Lower leg skin (tissue), 4 donors: ENCODE data around the gene MRPL49. TPM values are rescaled to one million over a fixed set of nuclear protein-coding genes. Genes with fewer than 3 reads are reported as not detected.

Experiments used
- DNase-seq, 2 donors: peaks; one replicate each; pipeline ENCODE4 v3.0.0-alpha.2; 2019; ENCODE audit warnings: low spot score in 2 of 2
- H3K4me3 ChIP-seq: fragments of 200-600 bp; sonication (generic); 2 replicates; pipeline ENCODE4 v1.5.1; 2017; ENCODE audit warnings: mild to moderate bottlenecking, low read depth; ENCODE audit not compliant: poor library complexity, severe bottlenecking
- CTCF ChIP-seq, 3 donors: fragments of 450-650 bp; IDR thresholded peaks; one replicate each; pipeline ENCODE4 v1.5.1; 2016; ENCODE audit warnings: antibody characterized with exemption in 3 of 3, mild to moderate bottlenecking in 3 of 3, moderate library complexity in 2 of 3
- POLR2A ChIP-seq, 2 donors: fragments of 450-650 bp; IDR thresholded peaks; one replicate each; pipeline ENCODE4 v1.6.1; 2016 to 2017; ENCODE audit warnings: antibody characterized with exemption in 2 of 2, mild to moderate bottlenecking in 1 of 2, moderate library complexity in 1 of 2
- WGBS, 2 donors: methylation state at CpG; one replicate each; pipeline ENCODE4 v1.1.5; 2018; 5-methylcytosine and 5-hydroxymethylcytosine counted together
- intact Hi-C: fragments of 100-400 bp; cut with DNase I; formaldehyde crosslinking; loops from one replicate; pipeline ENCODE4 v1.15.0; 2023; ENCODE audit warnings: low total_unique reads
- total RNA-seq, 4 donors: library from RNA; depleted of rRNA; stranded (reverse); fragments of >200 nt; gene quantifications; one replicate each; pipeline ENCODE4 v1.1.0, GENCODE V29; 2016

Gene MRPL49
- total RNA-seq, 4 donors from 2014 or later: 61.0 to 107 (median 82.4) TPM

GRCh38 chr11:65125197-65126056 lies 3.3 kb downstream of the MRPL49 start:
- DNase-seq: no peak
- no peak for TF ChIP-seq POLR2A (IDR thresholded peaks at IDR 0.05)
- TF ChIP-seq CTCF (IDR thresholded peaks at IDR 0.05): no peak
- H3K4me3 ChIP-seq: no peak overlapping the region
- WGBS, 2 donors: 86 to 90% methylated on average over 12 of the region's 12 CpGs
- intact Hi-C loops: no loop called here

DNA sequence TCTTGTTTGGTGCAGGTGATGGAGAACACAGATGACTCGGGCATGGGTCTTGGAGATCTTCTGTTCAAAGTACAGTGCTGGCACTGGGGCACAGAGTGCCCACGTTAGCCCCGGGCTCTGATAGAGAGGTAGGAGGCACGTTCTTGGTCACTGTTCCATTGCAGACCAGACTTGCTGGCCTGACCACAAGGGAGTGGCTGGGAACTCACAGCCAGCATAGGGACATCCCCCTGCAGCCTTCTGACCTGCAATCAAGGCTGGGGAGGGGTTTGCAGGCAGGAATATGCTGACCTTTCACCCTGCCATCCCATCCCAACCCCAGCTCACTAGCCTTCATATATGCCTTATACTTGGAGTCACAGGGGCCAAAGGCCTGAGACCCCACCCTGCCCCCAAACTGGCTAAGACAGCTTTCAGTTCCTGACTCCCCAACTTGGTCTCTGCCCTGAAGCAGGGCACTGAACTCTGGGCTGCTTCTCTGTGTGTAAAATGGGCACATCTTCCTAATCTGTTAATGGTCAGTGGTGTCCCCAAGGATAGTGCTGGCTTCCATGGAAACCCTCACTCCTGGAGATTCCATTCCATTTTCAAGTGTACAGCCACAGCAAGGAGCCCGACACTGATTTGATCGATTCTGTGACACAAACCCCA lies 4.6 kb downstream of the MRPL49 start:
- TF ChIP-seq POLR2A (IDR thresholded peaks at IDR 0.05): no peak
- TF ChIP-seq CTCF (IDR thresholded peaks at IDR 0.05): no peak
- intact Hi-C loops: no loop called here
- WGBS, 2 donors: 60 to 77% methylated on average over 5 to 6 of the region's 6 CpGs
- no peak for DNase-seq
- no peak overlapping the region for H3K4me3 ChIP-seq

DNA sequence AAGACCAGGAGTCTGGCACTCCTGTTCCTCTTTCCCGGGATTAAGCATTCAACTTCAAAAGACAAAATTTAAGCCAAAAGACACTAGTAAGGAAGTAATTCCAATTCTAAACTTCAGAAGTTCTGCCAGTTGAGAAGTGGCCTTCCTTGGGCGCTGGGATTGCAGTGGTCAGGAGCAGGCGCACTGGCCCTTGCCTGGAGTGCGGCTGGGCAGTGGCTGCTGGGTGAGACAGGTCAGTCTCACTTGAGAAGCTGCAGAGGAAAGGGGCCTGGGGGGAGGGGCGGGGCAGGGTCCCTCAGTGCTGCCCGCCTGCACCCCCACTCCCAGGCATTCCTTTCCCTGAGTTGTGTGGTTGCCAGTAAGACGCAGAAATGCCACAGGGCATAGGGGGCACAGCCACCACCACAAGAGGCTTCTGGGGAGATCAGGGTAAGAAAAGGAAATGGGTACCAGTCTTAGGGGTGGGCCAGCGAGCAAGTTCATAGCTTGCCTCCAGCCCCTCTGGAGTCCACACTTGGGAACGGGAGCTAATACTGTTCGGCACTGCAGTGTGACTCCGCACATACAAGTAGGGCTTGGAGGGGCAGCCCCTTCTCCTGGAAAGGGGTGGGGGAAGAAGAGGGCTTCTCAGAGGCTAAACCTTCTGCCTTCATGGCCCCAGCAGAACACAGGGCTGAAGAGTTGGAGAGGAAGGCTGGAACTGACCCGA lies 5.5 kb downstream of the MRPL49 start:
- TF ChIP-seq CTCF (IDR thresholded peaks at IDR 0.05): no peak
- no peak for TF ChIP-seq POLR2A (IDR thresholded peaks at IDR 0.05)
- intact Hi-C loops: no loop called here
- no peak overlapping the region for H3K4me3 ChIP-seq
- 75 to 77% methylated on average over 12 of the region's 12 CpGs for WGBS, 2 donors
- no peak for DNase-seq

DNA sequence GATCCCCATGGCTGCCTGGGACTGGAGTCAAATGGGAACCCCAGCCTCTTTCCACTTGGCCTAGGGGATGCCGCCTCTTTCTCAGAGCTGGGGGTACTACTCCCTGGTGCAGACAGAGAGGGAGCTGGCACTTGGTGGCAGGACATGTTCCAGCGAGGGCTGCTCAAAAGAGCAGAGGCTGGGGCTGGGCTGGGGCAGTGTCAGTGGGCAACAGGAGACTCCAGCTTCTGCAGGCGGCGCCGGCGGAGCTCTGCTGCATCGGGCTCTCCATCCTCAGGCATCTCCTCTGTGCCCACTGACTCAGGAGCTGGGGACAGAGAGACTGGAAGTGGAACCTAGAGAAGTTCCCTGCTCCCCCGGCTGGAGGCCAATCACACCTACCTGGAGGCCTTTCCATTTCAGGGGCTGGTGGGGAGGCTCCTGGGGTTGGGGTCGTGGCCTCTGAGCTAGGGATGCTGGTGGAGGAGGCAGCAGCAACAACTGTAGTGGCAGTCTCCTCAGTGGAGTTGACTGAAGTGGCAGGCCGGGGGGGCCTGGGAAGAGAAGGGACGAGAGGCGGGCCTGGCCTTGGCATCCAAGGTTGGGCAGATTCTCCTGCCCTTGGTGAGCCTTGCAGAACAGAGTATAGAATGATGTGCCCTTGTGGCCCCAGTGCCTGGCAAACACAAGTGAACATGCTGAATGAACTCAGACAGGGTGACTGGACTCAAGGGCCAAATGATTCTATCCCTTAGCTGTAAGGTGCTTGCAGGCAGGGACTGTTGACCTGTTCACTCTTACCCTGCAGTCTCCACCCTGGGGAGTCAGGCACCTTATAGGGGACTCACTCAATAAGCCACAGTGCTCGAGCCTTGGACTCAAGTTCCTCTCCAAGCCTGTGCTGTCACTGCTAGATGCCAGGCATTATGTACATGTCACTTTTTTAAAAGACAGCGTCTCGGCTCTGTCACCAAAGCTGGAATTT lies 6.3 kb downstream of the MRPL49 start:
- 76 to 85% methylated on average over 9 to 15 of the region's 15 CpGs for WGBS, 2 donors

More for the DNA sequence above, 6.3 kb downstream of the MRPL49 start:
- intact Hi-C loops: no loop called here
- no peak for TF ChIP-seq POLR2A (IDR thresholded peaks at IDR 0.05)
- TF ChIP-seq CTCF (IDR thresholded peaks at IDR 0.05): no peak
- no peak overlapping the region for H3K4me3 ChIP-seq
- no peak for DNase-seq
